Panc1 (cell line): ENCODE measurements around the gene PTGDS. TPM values are rescaled to one million over a fixed set of nuclear protein-coding genes. Genes with fewer than 3 reads are reported as not detected.

ENCODE experiments used
- ATAC-seq: fragments of 200-7000 bp; cut with Tn5 transposase; 2 replicates; pipeline ENCODE4 v1.9.1; 2020; ENCODE audit warnings: mild to moderate bottlenecking, moderate library complexity
- BruUV-seq: library from RNA; stranded (reverse); fragments of 400-500 nt; replicated peaks from 2 replicates; lab custom pipeline; 2021; lab: Mats Ljungman, UMichigan
- CTCF ChIA-PET: fragments of 300-600 bp; sonication (Branson Sonifier 250); formaldehyde crosslinking; loops from one replicate; lab custom pipeline; 2022; ENCODE audit warnings: antibody characterized with exemption; lab: Charles Lee
- POLR2A ChIA-PET: fragments of 300-600 bp; sonication (Branson Sonifier 250); formaldehyde crosslinking; loops from one replicate; lab custom pipeline; 2022; ENCODE audit warnings: antibody characterized with exemption; lab: Charles Lee
- DNase-seq: peaks from one replicate; pipeline ENCODE4 v3.0.0-alpha.2; 2010; ENCODE audit warnings: low read depth, low spot score
- H3K27ac ChIP-seq: 2 replicates; pipeline ENCODE4 v1.5.1; 2011; ENCODE audit warnings: mild to moderate bottlenecking, low read length, inconsistent platforms
- H3K27me3 ChIP-seq: fragments of 200-500 bp; sonication (Bioruptor generic); 2 replicates; pipeline ENCODE4 v1.6.0; 2014; ENCODE audit warnings: low read length, inconsistent platforms; ENCODE audit not compliant: control insufficient read depth, insufficient read depth
- H3K36me3 ChIP-seq: fragments of 200-500 bp; sonication (Bioruptor generic); 2 replicates; pipeline ENCODE4 v1.5.1; 2014; ENCODE audit warnings: inconsistent platforms, mild to moderate bottlenecking, low read length, moderate library complexity; ENCODE audit not compliant: control insufficient read depth, insufficient read depth
- H3K4me1 ChIP-seq: 2 replicates; pipeline ENCODE4 v1.5.1; 2011; ENCODE audit warnings: inconsistent platforms, mild to moderate bottlenecking, low read length, moderate library complexity; ENCODE audit not compliant: control insufficient read depth, insufficient read depth
- H3K4me3 ChIP-seq, 2 experiments: 2 replicates each; pipeline ENCODE4 v1.5.1; 2011 to 2012; ENCODE audit warnings: low read depth in 2 of 2, low read length in 2 of 2, mild to moderate bottlenecking in 2 of 2, inconsistent platforms in 1 of 2, moderate library complexity in 1 of 2
- H3K9me3 ChIP-seq: fragments of 200-500 bp; sonication (Bioruptor generic); 2 replicates; pipeline ENCODE4 v1.5.1; 2014; ENCODE audit warnings: low read depth, mild to moderate bottlenecking, inconsistent platforms, low read length, moderate library complexity; ENCODE audit not compliant: control insufficient read depth, insufficient read depth
- CTCF ChIP-seq: fragments of 450-650 bp; IDR thresholded peaks from 2 replicates; pipeline ENCODE4 v1.5.1; 2017; ENCODE audit warnings: mild to moderate bottlenecking
- POLR2AphosphoS5 ChIP-seq: IDR thresholded peaks from 2 replicates; pipeline ENCODE4 v1.6.1; 2012; ENCODE audit warnings: mild to moderate bottlenecking, low read depth, low read length, moderate library complexity
- REST ChIP-seq, 2 experiments: IDR thresholded peaks; 2 replicates each; pipeline ENCODE4 v1.6.1; 2011 to 2012; ENCODE audit warnings: low read depth in 2 of 2, control low read depth in 1 of 2, low read length in 1 of 2, mild to moderate bottlenecking in 1 of 2, moderate library complexity in 1 of 2; ENCODE audit not compliant: insufficient read depth in 1 of 2
- SIN3A ChIP-seq: IDR thresholded peaks from 2 replicates; pipeline ENCODE4 v1.6.1; 2012; ENCODE audit warnings: low read depth, mild to moderate bottlenecking, low read length, moderate library complexity, borderline replicate concordance; ENCODE audit not compliant: insufficient read depth
- TCF7L2 ChIP-seq: IDR thresholded peaks from 2 replicates; pipeline ENCODE4 v1.6.1; 2011; ENCODE audit warnings: mild to moderate bottlenecking, low read depth, low read length, inconsistent platforms
- in situ Hi-C: cut with HindIII; loops from 2 replicates; pipeline ENCODE4 v1.10.0; 2016; ENCODE audit warnings: low sequenced_read_pairs, low pct_unique_long_range_greater_than_20kb
- intact Hi-C: fragments of 100-400 bp; cut with micrococcal nuclease; formaldehyde crosslinking; loops from one replicate; pipeline ENCODE4 v1.10.0; 2022; ENCODE audit not compliant: unreplicated experiment
- total RNA-seq: library from RNA; stranded (reverse); gene quantifications from one replicate; pipeline ENCODE4 v1.2.1, GENCODE V29; 2021; ENCODE audit not compliant: unreplicated experiment

Gene PTGDS
- total RNA-seq, 1 experiment from 2014 or later = 13.7 TPM

- no peaks in the 10 kb centered on the region for H3K9me3 ChIP-seq
- H3K36me3 ChIP-seq = no peaks in the 10 kb centered on the region; the same call in 1 of the 2 replicates
- BruUV-seq = no TSS peak
- intact Hi-C loops (no loop called here), in situ Hi-C loops (no loop called here)
- ChIA-PET CTCF (interaction anchor here (0.6 kb wide), 1 partner anchor 44 kb away, joined by 4 read pairs; no protein-coding TSS in a partner anchor), POLR2A (interaction anchor here (0.6 kb wide), 2 partner anchors 92 to 158 kb away, joined by 7 to 13 read pairs; no protein-coding TSS in a partner anchor)
- ATAC-seq (peak; percentile 87), DNase-seq (no peak)
- peak within 1 kb of the TSS; percentile 68 to 78 for H3K4me3 ChIP-seq
- H3K27ac ChIP-seq = peak within 1 kb of the TSS; percentile 77
- no peak for TF ChIP-seq POLR2AphosphoS5
- no peak for TF ChIP-seq CTCF
- TF ChIP-seq SIN3A = peak; percentile 55; the same call in 1 of the 2 replicates
- H3K27me3 ChIP-seq = no peaks in the 10 kb centered on the region
- peaks cover 17% of the 10 kb centered on the region for H3K4me1 ChIP-seq
These were observed 14.9 kb downstream of the PTGDS start, which contains the start of gene PAXX for GRCh38 chr9:136991993-136992818. TSS of gene PAXX (plus strand) at chr9:136992422. CDS start at chr9:136992444, 22 bp downstream.

GRCh38 chr9:136992819-136993369 is 15.6 kb downstream of the PTGDS start:
- Histone ChIP-seq H3K4me1 (peaks cover 17% of the 10 kb centered on the region), H3K36me3 (no peaks in the 10 kb centered on the region; the same call in 1 of the 2 replicates), H3K27me3 (no peaks in the 10 kb centered on the region), H3K27ac (peak overlapping the region; percentile 71), H3K4me3 (peak overlapping the region; percentile 68 to 78), H3K9me3 (no peaks in the 10 kb centered on the region)
- TF ChIP-seq POLR2AphosphoS5 = no peak
- DNase-seq = no peak
- BruUV-seq = TSS peak; percentile 99
- POLR2A ChIA-PET = no interaction called here
- CTCF ChIA-PET = no interaction called here
- no peak for ATAC-seq
- intact Hi-C loops = no loop called here
- in situ Hi-C loops = no loop called here

- in situ Hi-C loops (no loop called here), intact Hi-C loops (no loop called here)
- CTCF ChIA-PET = interaction anchor here (1.0 kb wide), 1 partner anchor 35 kb away, joined by 5 read pairs; no protein-coding TSS in a partner anchor
- no peak overlapping the region for H3K27ac ChIP-seq
- H3K36me3 ChIP-seq = no peaks in the 10 kb centered on the region; the same call in 1 of the 2 replicates
- no peak for ATAC-seq
- POLR2A ChIA-PET = no interaction called here
- no TSS peak for BruUV-seq
- no peaks in the 10 kb centered on the region for H3K9me3 ChIP-seq
- H3K4me3 ChIP-seq = no peak overlapping the region
- H3K27me3 ChIP-seq = no peaks in the 10 kb centered on the region
- peaks cover 17% of the 10 kb centered on the region for H3K4me1 ChIP-seq
- no peak for DNase-seq
- TF ChIP-seq CTCF (no peak), POLR2AphosphoS5 (no peak), REST (IDR thresholded peaks at IDR 0.05; ENCODE audit: insufficient read depth in 1 of 2, low read depth in 2 of 2, low read length in 1 of 2) (no peak), SIN3A (no peak), TCF7L2 (no peak)
These were observed 17.0 kb downstream of the PTGDS start for GRCh38 chr9:136994180-136994887.
